Testis (tissue), 3 donors: ENCODE data around the gene MDP1. TPM values are rescaled to one million over a fixed set of nuclear protein-coding genes. Genes with fewer than 3 reads are reported as not detected.

Source experiments
- DNase-seq: peaks from one replicate; pipeline ENCODE4 v3.0.0-alpha.2; 2019
- H3K27ac ChIP-seq, 2 donors: fragments of 200-600 bp; sonication (generic); one replicate each; pipeline ENCODE4 v1.5.1; 2019
- H3K27me3 ChIP-seq: fragments of 200-600 bp; sonication (generic); one replicate; pipeline ENCODE4 v1.5.1; 2019
- H3K36me3 ChIP-seq: fragments of 200-600 bp; sonication (generic); one replicate; pipeline ENCODE4 v1.5.1; 2017; ENCODE audit warnings: low read depth; ENCODE audit errors: missing control alignments
- H3K4me1 ChIP-seq: fragments of 200-600 bp; sonication (generic); one replicate; pipeline ENCODE4 v1.5.1; 2019
- H3K4me3 ChIP-seq, 2 donors: fragments of 200-600 bp; sonication (generic); one replicate each; pipeline ENCODE4 v1.5.1; 2017 to 2019
- H3K9me3 ChIP-seq: fragments of 200-600 bp; sonication (generic); one replicate; pipeline ENCODE4 v1.5.1; 2017
- CTCF ChIP-seq, 3 experiments: fragments of 450-650 bp in 2 of 3; fragments of 200-600 bp in 1 of 3; sonication (generic) in 1 of 3; IDR thresholded peaks; one replicate each; pipeline ENCODE4 v1.5.1; 2016 to 2019; ENCODE audit warnings: antibody characterized with exemption in 3 of 3, mild to moderate bottlenecking in 2 of 3, moderate library complexity in 1 of 3
- POLR2A ChIP-seq: fragments of 450-650 bp; IDR thresholded peaks from one replicate; pipeline ENCODE4 v1.6.1; 2017; ENCODE audit warnings: antibody characterized with exemption, mild to moderate bottlenecking, moderate library complexity
- WGBS, 2 donors: methylation state at CpG; one replicate each; pipeline ENCODE4 v1.1.5; 2018; 5-methylcytosine and 5-hydroxymethylcytosine counted together
- intact Hi-C: fragments of 100-400 bp; cut with DNase I; formaldehyde crosslinking; loops from one replicate; pipeline ENCODE4 v1.15.1; 2023; ENCODE audit warnings: low total_unique reads
- polyA plus RNA-seq: library from polyadenylated mRNA; stranded (reverse); fragments of 350-450 nt; fragmentation: Illumina TruSeq; extraction: RNeasy Lipid Tissue Mini Kit (QIAGEN cat#74804); gene quantifications from one replicate; pipeline ENCODE4 v1.2.3, GENCODE V29; 2014; ENCODE audit warnings: low read depth, low replicate concordance; ENCODE audit not compliant: insufficient read depth
- total RNA-seq, 2 donors: library from RNA; depleted of rRNA; stranded (reverse); fragments of >200 nt; gene quantifications; one replicate each; pipeline ENCODE4 v1.2.3, GENCODE V29; 2016

Gene MDP1
- total and polyA plus RNA-seq, 3 donors from 2014 or later: 17.3 to 20.1 (median 19.5) TPM

DNA sequence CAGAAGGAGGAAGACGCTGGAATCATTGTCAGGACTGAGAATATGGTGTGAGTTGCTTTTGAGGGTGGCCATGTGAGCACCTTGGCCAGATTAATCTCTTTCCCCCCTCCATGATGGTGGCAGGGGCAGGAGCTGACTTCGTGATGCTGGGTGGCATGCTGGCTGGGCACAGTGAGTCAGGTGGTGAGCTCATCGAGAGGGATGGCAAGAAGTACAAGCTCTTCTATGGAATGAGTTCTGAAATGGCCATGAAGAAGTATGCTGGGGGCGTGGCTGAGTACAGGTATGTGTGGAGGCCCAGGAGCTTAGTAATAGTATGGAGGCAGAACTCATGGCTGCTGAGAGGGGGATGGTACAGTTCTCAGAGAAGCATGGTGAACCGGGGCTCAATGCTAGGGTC, 22.3 kb upstream of the MDP1 start:
- Histone ChIP-seq H3K27ac (no peak overlapping the region), H3K4me3 (no peak overlapping the region), H3K9me3 (no peaks in the 10 kb centered on the region), H3K4me1 (peaks cover 27% of the 10 kb centered on the region), H3K36me3 (no peaks in the 10 kb centered on the region), H3K27me3 (no peaks in the 10 kb centered on the region)
- intact Hi-C loops: no loop called here
- no peak for TF ChIP-seq POLR2A
- TF ChIP-seq CTCF (IDR thresholded peaks at IDR 0.05): no peak
- WGBS, 2 donors: 83 to 89% methylated on average over 5 of the region's 5 CpGs
- no peak for DNase-seq

DNA sequence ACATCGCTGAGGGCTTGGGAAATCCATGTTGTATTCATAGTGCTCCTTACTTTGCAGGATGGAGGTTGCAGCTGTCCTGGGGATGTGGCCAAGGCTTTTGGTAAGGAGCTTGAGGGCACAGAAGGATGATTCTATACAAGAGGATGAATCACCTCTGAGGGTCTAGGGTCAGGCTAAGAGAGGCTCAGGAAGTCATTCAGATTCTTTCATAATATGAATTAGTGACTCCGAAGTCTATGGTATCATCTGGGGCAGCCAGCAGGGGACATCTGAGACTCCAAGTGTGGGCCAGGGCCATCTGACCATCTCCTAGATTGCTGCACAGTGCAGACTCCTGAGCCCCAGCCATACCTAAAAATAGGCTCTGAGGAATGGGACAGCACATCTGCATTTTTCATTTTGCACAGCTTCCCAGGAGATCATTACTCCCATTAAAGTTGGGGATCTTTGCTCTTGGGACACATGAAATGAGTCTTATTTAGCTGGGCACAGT, 21.6 kb upstream of the MDP1 start:
- no peaks in the 10 kb centered on the region for H3K27me3 ChIP-seq
- intact Hi-C loops: no loop called here

DNA sequence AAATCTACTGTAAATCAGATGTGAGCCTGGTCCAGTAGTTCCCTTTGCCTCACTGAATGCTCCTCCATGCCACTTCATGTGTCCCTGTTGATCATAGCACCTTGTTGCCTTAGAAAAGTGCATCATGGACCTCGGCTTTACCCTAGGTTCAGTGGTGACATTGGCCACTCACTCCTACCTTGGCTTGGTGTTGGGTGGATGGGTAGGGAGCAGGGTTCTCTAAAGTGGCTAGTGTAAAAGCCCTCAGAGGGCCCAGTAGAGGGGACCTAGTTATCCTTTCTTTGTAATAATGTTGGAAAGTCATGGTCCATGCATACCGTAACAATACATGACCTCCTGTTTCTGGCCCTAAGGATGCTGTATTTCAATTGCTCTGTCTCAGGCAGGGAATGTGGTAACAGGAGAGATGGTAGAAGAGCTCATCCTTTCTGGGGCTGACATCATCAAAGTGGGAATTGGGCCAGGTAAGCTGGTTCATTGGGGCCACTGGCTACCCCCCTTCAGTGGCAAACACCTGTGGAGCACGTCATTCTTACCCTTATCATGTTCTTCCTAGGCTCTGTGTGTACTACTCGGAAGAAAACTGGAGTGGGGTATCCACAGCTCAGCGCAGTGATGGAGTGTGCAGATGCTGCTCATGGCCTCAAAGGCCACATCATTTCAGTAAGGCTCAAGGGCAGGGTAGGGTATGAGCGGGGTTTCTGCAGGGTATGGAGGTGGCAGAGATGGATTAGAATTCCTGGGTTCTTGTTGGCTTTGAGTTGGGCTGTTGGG, 21.0 kb upstream of the MDP1 start:
- intact Hi-C loops: no loop called here

More for the DNA sequence above, 21.6 kb upstream of the MDP1 start:
- peaks cover 27% of the 10 kb centered on the region for H3K4me1 ChIP-seq
- no peak overlapping the region for H3K4me3 ChIP-seq
- H3K27ac ChIP-seq: no peak overlapping the region
- H3K9me3 ChIP-seq: no peaks in the 10 kb centered on the region
- H3K36me3 ChIP-seq: no peaks in the 10 kb centered on the region
- 86 to 94% methylated on average over 2 of the region's 2 CpGs for WGBS, 2 donors
- TF ChIP-seq POLR2A (no peak), CTCF (IDR thresholded peaks at IDR 0.05) (no peak)
- DNase-seq: no peak

DNA sequence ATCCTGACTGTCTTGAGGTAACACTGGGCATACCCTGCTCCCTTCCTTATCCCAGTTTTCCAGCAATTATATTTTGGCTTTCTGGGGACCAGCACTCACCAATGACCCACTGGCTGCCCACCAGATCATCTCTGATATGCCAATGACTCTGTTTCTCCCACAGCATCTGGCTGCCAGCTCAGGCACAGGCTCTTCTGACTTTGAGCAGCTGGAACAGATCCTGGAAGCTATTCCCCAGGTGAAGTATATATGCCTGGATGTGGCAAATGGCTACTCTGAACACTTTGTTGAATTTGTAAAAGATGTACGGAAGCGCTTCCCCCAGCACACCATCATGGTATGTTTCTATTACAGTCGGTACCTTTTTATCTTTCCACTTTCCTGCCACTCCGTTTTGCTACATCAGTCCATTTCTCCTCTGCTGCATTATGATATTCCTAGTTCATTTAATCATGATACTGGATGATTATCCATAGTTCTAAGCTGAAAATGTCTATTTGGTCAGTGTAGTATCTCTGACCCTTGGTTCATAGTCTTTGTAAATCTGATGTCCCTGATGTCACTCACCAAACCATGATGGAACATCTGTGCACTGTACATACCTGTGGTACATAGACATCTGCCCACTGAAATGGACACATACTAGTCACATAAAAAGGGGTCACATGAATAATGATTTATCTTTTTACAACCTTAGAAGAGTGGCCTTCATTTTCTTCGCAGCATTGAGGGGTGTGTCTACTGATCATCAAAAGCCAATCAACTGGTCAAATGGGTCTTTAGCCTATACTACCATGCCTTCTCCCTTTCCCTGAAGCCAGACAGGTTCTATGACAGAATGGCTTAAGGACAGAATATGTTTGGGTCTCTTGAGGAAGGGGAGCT, 20.2 kb upstream of the MDP1 start:
- intact Hi-C loops: no loop called here
- TF ChIP-seq POLR2A (no peak), CTCF (IDR thresholded peaks at IDR 0.05) (no peak)
- Histone ChIP-seq H3K9me3 (no peaks in the 10 kb centered on the region), H3K27ac (no peak overlapping the region), H3K27me3 (no peaks in the 10 kb centered on the region), H3K36me3 (no peaks in the 10 kb centered on the region), H3K4me3 (no peak overlapping the region), H3K4me1 (peaks cover 26% of the 10 kb centered on the region)
- no peak for DNase-seq
- 91 to 94% methylated on average over 5 of the region's 5 CpGs for WGBS, 2 donors

More for the DNA sequence above, 21.0 kb upstream of the MDP1 start:
- Histone ChIP-seq H3K4me1 (peaks cover 27% of the 10 kb centered on the region), H3K27ac (no peak overlapping the region), H3K4me3 (no peak overlapping the region), H3K9me3 (no peaks in the 10 kb centered on the region), H3K27me3 (no peaks in the 10 kb centered on the region), H3K36me3 (no peaks in the 10 kb centered on the region)
- TF ChIP-seq POLR2A: no peak
- TF ChIP-seq CTCF (IDR thresholded peaks at IDR 0.05): no peak
- 90 to 92% methylated on average over 6 of the region's 6 CpGs for WGBS, 2 donors
- no peak for DNase-seq
